ENCODE data around the gene COP1. TPM values are rescaled to one million over a fixed set of nuclear protein-coding genes. Genes with fewer than 3 reads are reported as not detected.

Gene COP1
- total RNA-seq, 4 donors from 2014 or later: 36.1 to 53.6 (median 39.5) TPM

- 27% methylated on average over 1 of the region's 1 CpG for WGBS
- H3K4me1 ChIP-seq: peaks cover 0 to 11% (median 2%) of the 10 kb centered on the region in 4 donors
- peaks cover 2 to 18% (median 5%) of the 10 kb centered on the region in 4 donors for H3K36me3 ChIP-seq
- no peak for DNase-seq (ENCODE audit: extremely low spot score)
- no peak overlapping the region for H3K27ac ChIP-seq (replicated peaks in 1 of 4)
- intact Hi-C loops (cut with DNase I): no loop called here
- H3K4me3 ChIP-seq: no peak overlapping the region
- no peaks in the 10 kb centered on the region for H3K9me3 ChIP-seq
- TF ChIP-seq CTCF (IDR thresholded peaks at IDR 0.05) (no peak), POLR2A (IDR thresholded peaks at IDR 0.05; ENCODE audit: low read depth) (no peak), EP300 (IDR thresholded peaks at IDR 0.05) (no peak), POLR2AphosphoS5 (IDR thresholded peaks at IDR 0.05) (no peak)
- H3K27me3 ChIP-seq: no peaks in the 10 kb centered on the region
Observed at GRCh38 chr1:176110203-176110602, 96.9 kb downstream of the COP1 start.

GRCh38 chr1:176102768-176103350 is 104.2 kb downstream of the COP1 start:
- Histone ChIP-seq H3K36me3 (peaks cover 19 to 32% (median 27%) of the 10 kb centered on the region in 4 donors), H3K4me3 (no peak overlapping the region)
- WGBS: 100% methylated on average over 1 of the region's 1 CpG

GRCh38 chr1:176101951-176102642 is 105.0 kb downstream of the COP1 start:
- Histone ChIP-seq H3K4me3 (no peak overlapping the region), H3K9me3 (peaks cover 0 to 21% (median 11%) of the 10 kb centered on the region in 4 donors), H3K27ac (replicated peaks in 1 of 4) (no peak overlapping the region), H3K36me3 (peaks cover 23 to 40% (median 29%) of the 10 kb centered on the region in 4 donors), H3K4me1 (no peaks in the 10 kb centered on the region), H3K27me3 (no peaks in the 10 kb centered on the region)
- WGBS: 92% methylated on average over 5 of the region's 5 CpGs
- TF ChIP-seq CTCF (IDR thresholded peaks at IDR 0.05) (no peak), EP300 (IDR thresholded peaks at IDR 0.05) (no peak), POLR2A (IDR thresholded peaks at IDR 0.05; ENCODE audit: low read depth) (no peak), POLR2AphosphoS5 (IDR thresholded peaks at IDR 0.05) (no peak)
- intact Hi-C loops (cut with DNase I): no loop called here
- DNase-seq (ENCODE audit: extremely low spot score): no peak

More at GRCh38 chr1:176102768-176103350, 104.2 kb downstream of the COP1 start:
- H3K27me3 ChIP-seq: no peaks in the 10 kb centered on the region
- H3K9me3 ChIP-seq: peaks cover 0 to 21% (median 11%) of the 10 kb centered on the region in 4 donors
- no peak overlapping the region for H3K27ac ChIP-seq (replicated peaks in 1 of 4)
- no peak for DNase-seq (ENCODE audit: extremely low spot score)
- no peaks in the 10 kb centered on the region for H3K4me1 ChIP-seq
- TF ChIP-seq EP300 (IDR thresholded peaks at IDR 0.05) (no peak), CTCF (IDR thresholded peaks at IDR 0.05) (no peak), POLR2AphosphoS5 (IDR thresholded peaks at IDR 0.05) (no peak), POLR2A (IDR thresholded peaks at IDR 0.05; ENCODE audit: low read depth) (no peak)
- intact Hi-C loops (cut with DNase I): no loop called here

- no peak for DNase-seq (ENCODE audit: extremely low spot score)
- H3K36me3 ChIP-seq: peaks cover 23 to 48% (median 37%) of the 10 kb centered on the region in 4 donors
- intact Hi-C loops (cut with DNase I): no loop called here
- TF ChIP-seq CTCF (IDR thresholded peaks at IDR 0.05) (no peak), POLR2AphosphoS5 (IDR thresholded peaks at IDR 0.05) (no peak), POLR2A (IDR thresholded peaks at IDR 0.05; ENCODE audit: low read depth) (no peak), EP300 (IDR thresholded peaks at IDR 0.05) (no peak)
- peaks cover 0 to 27% (median 11%) of the 10 kb centered on the region in 4 donors for H3K9me3 ChIP-seq
- no peak overlapping the region for H3K4me3 ChIP-seq
- no peaks in the 10 kb centered on the region for H3K27me3 ChIP-seq
- H3K27ac ChIP-seq (replicated peaks in 1 of 4): no peak overlapping the region
- 100% methylated on average over 2 of the region's 2 CpGs for WGBS
- H3K4me1 ChIP-seq: no peaks in the 10 kb centered on the region
Observed at GRCh38 chr1:176098560-176098959, 108.5 kb downstream of the COP1 start.
